Articular chondrocyte of knee joint (primary cell): ENCODE results near the gene ZBED2. TPM values are rescaled to one million over a fixed set of nuclear protein-coding genes. Genes with fewer than 3 reads are reported as not detected.

Source experiments
- total RNA-seq: library from RNA; depleted of rRNA; stranded (reverse); fragments of >200 nt; gene quantifications from 2 replicates; pipeline ENCODE4 v1.2.3, GENCODE V29; 2012

The ZBED2 gene
- total RNA-seq = not detected in 2 replicates

GRCh38 chr3:111595232-111595631 is at the start of gene ZBED2:
Gene ZBED2 (minus strand): TSS chr3:111595346. CDS start chr3:111594201, 1,145 bp downstream.

Other genes with a start within 250 kb of the ZBED2 start
- under 0.01 TPM in 1 of 2 replicates, not detected in the other for gene CD96, start 53.1 kb downstream of the ZBED2 start, total RNA-seq
- 0.22 and 0.39 TPM in 2 replicates for gene PLCXD2, start 79.3 kb upstream of the ZBED2 start, total RNA-seq